Fibroblast of villous mesenchyme (primary cell): Measurements from ENCODE around the gene ZFY. TPM values are rescaled to one million over a fixed set of nuclear protein-coding genes. Genes with fewer than 3 reads are reported as not detected.

Experiments used
- DNase-seq: peaks from one replicate; pipeline ENCODE4 v3.0.0-alpha.2; 2010; ENCODE audit warnings: low read depth
- H3K4me3 ChIP-seq: 2 replicates; pipeline ENCODE4 v1.5.1; 2011; ENCODE audit warnings: low read depth, mild to moderate bottlenecking, low read length
- total RNA-seq: library from RNA; depleted of rRNA; stranded (reverse); fragments of >200 nt; gene quantifications from 2 replicates; pipeline ENCODE4 v1.2.3, GENCODE V29; 2012
- TF ChIP-seq, protein P1 (sequence below): IDR thresholded peaks from 2 replicates; pipeline ENCODE4 v1.5.1; 2012; ENCODE audit warnings: low read depth, mild to moderate bottlenecking, low read length; ENCODE audit not compliant: insufficient read depth

ZFY gene
- total RNA-seq, 1 donor, result 1.7 TPM

DNA sequence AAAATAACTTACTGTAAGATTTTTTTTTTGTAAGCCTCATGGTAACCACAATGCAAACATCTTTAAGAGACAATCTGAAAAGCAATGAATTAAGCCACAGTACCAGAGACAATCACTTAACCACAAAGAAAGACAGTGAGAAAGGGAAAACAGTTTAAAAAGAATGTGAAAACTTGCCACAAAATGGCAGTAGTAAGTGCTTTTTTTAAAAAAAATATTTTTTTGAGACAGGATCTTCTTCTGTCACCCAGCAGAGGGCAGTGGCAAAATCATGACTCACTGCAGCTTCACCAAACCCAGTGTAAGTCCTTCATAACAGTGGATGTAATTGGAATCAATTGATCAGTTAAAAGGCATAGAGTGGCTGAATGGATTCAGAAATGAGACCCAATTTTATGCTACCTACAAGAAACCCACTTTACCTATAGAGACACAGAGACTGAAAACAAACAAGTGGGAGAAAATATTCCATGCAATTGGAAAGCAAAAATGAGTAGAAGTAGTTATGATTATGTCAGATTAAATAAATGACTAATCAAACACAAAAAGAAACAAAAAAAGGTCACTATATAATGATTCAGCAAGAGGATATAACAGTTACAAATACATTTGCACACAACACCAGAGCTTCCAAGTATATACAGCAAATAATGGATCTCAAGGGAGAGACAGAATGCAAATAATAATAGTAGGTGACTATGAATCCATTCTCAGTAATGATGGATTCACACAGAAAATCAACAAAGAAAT, 21.9 kb upstream of the ZFY start:
- H3K4me3 ChIP-seq, result no peak overlapping the region
- peak; percentile 42 for DNase-seq
- TF ChIP-seq, protein P1, sequence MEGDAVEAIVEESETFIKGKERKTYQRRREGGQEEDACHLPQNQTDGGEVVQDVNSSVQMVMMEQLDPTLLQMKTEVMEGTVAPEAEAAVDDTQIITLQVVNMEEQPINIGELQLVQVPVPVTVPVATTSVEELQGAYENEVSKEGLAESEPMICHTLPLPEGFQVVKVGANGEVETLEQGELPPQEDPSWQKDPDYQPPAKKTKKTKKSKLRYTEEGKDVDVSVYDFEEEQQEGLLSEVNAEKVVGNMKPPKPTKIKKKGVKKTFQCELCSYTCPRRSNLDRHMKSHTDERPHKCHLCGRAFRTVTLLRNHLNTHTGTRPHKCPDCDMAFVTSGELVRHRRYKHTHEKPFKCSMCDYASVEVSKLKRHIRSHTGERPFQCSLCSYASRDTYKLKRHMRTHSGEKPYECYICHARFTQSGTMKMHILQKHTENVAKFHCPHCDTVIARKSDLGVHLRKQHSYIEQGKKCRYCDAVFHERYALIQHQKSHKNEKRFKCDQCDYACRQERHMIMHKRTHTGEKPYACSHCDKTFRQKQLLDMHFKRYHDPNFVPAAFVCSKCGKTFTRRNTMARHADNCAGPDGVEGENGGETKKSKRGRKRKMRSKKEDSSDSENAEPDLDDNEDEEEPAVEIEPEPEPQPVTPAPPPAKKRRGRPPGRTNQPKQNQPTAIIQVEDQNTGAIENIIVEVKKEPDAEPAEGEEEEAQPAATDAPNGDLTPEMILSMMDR, result peak; percentile 31

DNA sequence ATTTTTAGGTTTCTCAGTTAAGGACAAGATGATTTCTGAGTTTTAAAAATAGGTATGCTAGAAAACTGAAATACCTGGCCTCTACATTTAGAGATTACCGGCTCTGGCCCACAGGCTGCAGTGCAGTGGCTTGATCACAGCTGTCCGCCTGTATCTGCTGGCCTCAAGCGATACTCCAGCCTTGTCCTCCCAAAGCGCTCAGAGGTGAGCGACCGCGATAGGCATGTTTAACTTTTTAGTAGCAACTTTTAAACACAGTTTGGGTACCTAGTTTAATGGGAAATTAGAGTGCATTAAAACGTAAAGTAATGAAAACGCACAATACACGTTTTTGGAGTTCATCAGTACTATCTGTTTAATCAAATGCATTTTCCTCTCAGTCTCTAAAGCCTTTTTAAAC, 1.1 kb upstream of the ZFY start:
- DNase-seq, result peak; percentile 3
- TF ChIP-seq, protein P1, result no peak
- H3K4me3 ChIP-seq, result peak overlapping the region; percentile 63

DNA sequence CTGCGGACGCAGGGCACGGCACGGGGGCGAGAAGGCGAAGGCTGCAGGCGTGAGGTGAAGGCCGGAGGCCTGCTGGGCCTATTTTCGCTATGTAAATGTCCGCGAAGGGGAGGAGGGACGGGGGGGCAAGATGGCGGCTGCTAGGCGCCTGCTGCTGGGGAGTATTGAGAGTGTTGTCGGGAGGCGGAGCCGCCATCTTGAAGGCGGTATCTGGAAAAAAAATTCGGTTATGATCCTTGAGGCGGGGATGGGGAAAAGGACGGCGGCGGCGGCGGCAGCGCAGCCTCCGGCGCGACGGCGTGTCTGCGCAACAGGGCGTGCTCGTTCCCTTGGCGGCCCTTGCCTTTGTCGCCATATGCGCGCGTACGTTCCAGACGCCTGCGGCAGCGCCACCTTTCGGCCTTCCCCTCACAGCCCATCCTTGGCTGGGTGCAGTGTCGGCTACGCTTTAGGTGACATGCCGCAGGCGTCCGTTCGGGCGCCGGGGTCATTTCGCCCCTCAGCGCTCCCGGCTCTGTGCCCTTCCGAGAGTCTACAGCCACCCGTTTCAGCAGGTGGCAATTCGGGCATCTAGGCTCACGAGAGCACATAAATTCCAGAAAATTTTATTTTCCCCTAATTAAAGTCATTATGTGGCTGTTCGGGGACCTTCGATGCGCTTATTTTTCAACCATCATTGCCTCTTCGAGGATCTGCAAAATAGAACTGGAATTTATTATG, 695 bp downstream of the ZFY start:
- peak; percentile 88 for DNase-seq
- TF ChIP-seq, protein P1, result peak; percentile 47
- H3K4me3 ChIP-seq, result peak overlapping the region; percentile 63

DNA sequence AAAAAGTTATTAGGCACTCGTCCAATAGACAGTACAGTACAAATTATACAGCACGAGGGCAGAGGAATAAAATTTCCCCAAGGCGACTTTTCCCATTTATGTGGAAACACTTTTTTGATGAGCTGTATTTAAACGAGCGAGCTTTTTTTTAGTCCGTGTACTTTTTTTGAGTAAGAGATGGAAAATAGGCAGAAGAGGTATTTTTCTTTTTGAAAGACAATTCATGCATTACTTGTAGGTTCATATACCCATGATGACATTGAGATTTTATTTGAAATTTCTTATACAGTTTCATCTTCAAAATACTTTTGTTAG, 1.2 kb downstream of the ZFY start:
- peak; percentile 0 for DNase-seq
- TF ChIP-seq, protein P1, result no peak
- H3K4me3 ChIP-seq, result peak overlapping the region; percentile 63

DNA sequence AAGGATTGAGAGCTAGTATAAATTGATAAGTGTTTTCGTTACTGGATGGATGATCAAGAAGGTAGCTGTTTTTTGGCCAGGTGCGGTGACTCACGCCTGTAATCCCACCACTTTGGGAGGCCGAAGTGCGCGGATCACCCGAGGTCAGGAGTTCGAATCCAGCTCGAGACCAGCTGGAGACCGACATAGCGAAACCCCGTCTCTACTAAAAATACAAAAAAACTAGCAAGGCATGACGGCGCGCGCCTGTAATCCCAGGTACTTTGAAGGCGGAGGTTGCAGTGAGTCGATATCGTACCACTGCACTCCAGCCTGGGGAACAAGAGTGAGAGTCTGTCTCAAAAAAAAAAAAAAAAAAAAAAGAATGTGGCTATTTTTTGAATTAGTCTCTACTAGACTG, 2.0 kb downstream of the ZFY start:
- H3K4me3 ChIP-seq, result peak overlapping the region; percentile 63
- DNase-seq, result no peak
- TF ChIP-seq, protein P1, result no peak

DNA sequence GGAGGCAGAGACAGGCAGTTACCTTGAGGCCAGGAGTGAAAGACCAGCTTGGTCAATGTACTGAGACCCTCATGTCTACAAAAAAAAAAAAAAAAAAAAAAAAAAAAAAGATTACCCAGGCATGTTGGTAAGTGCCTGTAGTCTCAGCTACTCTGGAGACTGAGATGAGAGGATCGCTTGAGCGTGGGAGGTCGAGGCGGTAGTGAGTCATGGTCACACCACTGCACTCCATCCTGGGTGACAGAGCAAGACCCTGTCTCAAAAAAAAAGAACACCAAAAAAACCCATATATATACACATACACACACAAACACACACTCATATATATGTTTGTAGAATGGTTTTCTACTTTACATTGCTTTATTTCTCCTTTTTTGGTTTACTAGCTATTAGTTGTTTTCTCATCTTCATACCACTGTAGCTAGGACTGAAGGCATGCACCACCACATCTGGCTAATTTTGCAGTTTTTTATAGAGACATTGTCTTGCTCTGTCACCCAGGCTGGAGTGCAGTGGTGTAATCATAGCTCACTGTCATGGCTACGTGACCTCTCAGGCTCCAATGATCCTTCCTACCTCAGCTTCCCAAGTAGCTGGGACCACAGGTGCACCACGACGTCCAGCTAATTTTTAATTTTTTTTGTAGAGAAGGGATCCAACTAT, 14.5 kb downstream of the ZFY start:
- no peak overlapping the region for H3K4me3 ChIP-seq
- TF ChIP-seq, protein P1, result no peak
- no peak for DNase-seq
